H1 (cell line): ENCODE results near the gene LIN28B. TPM values are rescaled to one million over a fixed set of nuclear protein-coding genes. Genes with fewer than 3 reads are reported as not detected.

ENCODE experiments used
- CTCF ChIA-PET: fragments of 300-600 bp; sonication (Branson Sonifier 250); formaldehyde crosslinking; loops from one replicate; lab custom pipeline; 2021; ENCODE audit not compliant: partially characterized antibody; lab: Charles Lee
- POLR2A ChIA-PET: fragments of 300-600 bp; sonication (Branson Sonifier 250); formaldehyde crosslinking; loops from one replicate; lab custom pipeline; 2021; ENCODE audit warnings: inconsistent platforms; ENCODE audit not compliant: partially characterized antibody; lab: Charles Lee
- DNase-seq, 2 experiments: peaks; one replicate each; pipeline versions ENCODE4 v3.0.0 to v3.0.0-alpha.2; 2010 to 2022; ENCODE audit warnings: low spot score in 2 of 2, low read depth in 1 of 2, mixed read lengths in 1 of 2
- FAIRE-seq: peaks from 2 replicates; lab custom pipeline; 2011; peaks lifted over from hg19 to GRCh38; lab: Jason Lieb, UNC
- H2AFZ ChIP-seq: 2 replicates; pipeline ENCODE4 v1.8.1; 2012; ENCODE audit warnings: low read length, inconsistent platforms
- H2AK5ac ChIP-seq: 2 replicates; pipeline ENCODE4 v1.6.1; 2013; ENCODE audit warnings: low read depth, low read length
- H2BK120ac ChIP-seq: replicated peaks from 2 replicates; pipeline ENCODE3; 2013; ENCODE audit warnings: low read depth, low read length, inconsistent platforms
- H2BK12ac ChIP-seq: 2 replicates; pipeline ENCODE4 v1.6.1; 2013; ENCODE audit warnings: low read depth, low read length
- H2BK15ac ChIP-seq: 2 replicates; pipeline ENCODE4 v1.6.1; 2013; ENCODE audit warnings: low read length
- H2BK20ac ChIP-seq: 2 replicates; pipeline ENCODE4 v1.6.1; 2013; ENCODE audit warnings: low read length
- H2BK5ac ChIP-seq: 2 replicates; pipeline ENCODE4 v1.6.1; 2013; ENCODE audit warnings: low read depth, low read length
- H3K14ac ChIP-seq: 2 replicates; pipeline ENCODE4 v1.6.1; 2013; ENCODE audit warnings: inconsistent platforms; ENCODE audit not compliant: insufficient read length
- H3K18ac ChIP-seq: 2 replicates; pipeline ENCODE4 v1.6.1; 2013; ENCODE audit warnings: low read length; ENCODE audit errors: extremely low read depth
- H3K23ac ChIP-seq: 2 replicates; pipeline ENCODE4 v1.6.1; 2013; ENCODE audit warnings: inconsistent platforms; ENCODE audit not compliant: insufficient read length
- H3K23me2 ChIP-seq: 2 replicates; pipeline ENCODE4 v1.6.1; 2013; ENCODE audit warnings: low read depth, low read length
- H3K27ac ChIP-seq: 2 replicates; pipeline ENCODE4 v1.6.1; 2011; ENCODE audit warnings: low read depth, low read length, inconsistent platforms
- H3K27me3 ChIP-seq, 4 experiments: replicated peaks in 1 of 4; 1 replicate in 1 of 4; 2 replicates in 3 of 4; pipeline versions ENCODE4 v1.6.1 to v1.8.1; 2011 to 2013; ENCODE audit warnings: low read length in 3 of 4, mild to moderate bottlenecking in 3 of 4, inconsistent platforms in 2 of 4, mixed read lengths in 2 of 4, moderate library complexity in 1 of 4; ENCODE audit not compliant: control insufficient read depth in 3 of 4, insufficient read depth in 3 of 4; ENCODE audit errors: extremely low read depth in 1 of 4
- H3K36me3 ChIP-seq, 4 experiments: 2 replicates each; pipeline versions ENCODE4 v1.6.1 to v1.8.1; 2011 to 2013; ENCODE audit warnings: mild to moderate bottlenecking in 4 of 4, low read length in 3 of 4, moderate library complexity in 2 of 4, control low read depth in 1 of 4, inconsistent platforms in 1 of 4; ENCODE audit not compliant: insufficient read depth in 4 of 4, control insufficient read depth in 2 of 4
- H3K4ac ChIP-seq: replicated peaks from 2 replicates; pipeline ENCODE3; 2013; ENCODE audit warnings: low read length, low read depth, mixed read lengths, inconsistent platforms; ENCODE audit not compliant: insufficient read length
- H3K4me1 ChIP-seq, 4 experiments: replicated peaks in 1 of 4; 1 replicate in 1 of 4; 2 replicates in 3 of 4; pipeline versions ENCODE4 v1.6.1 to v1.8.1; 2011 to 2013; ENCODE audit warnings: low read length in 3 of 4, inconsistent platforms in 2 of 4, mixed read lengths in 1 of 4; ENCODE audit not compliant: insufficient read depth in 4 of 4, control insufficient read depth in 3 of 4
- H3K4me2 ChIP-seq, 2 experiments: 2 replicates each; pipeline versions ENCODE4 v1.6.1 to v1.8.1; 2011 to 2013; ENCODE audit warnings: low read depth in 2 of 2, low read length in 2 of 2, control low read depth in 1 of 2, inconsistent platforms in 1 of 2, mild to moderate bottlenecking in 1 of 2; ENCODE audit not compliant: insufficient read depth in 1 of 2
- H3K4me3 ChIP-seq, 4 experiments: fragments of 200-600, 300-600 bp in 1 of 4; sonication (generic), shearing (Covaris generic), sonication (Bioruptor Twin) in 1 of 4; 2 replicates each; pipeline versions ENCODE4 v1.5.1 to v1.8.1; 2011 to 2016; ENCODE audit warnings: low read length in 4 of 4, low read depth in 3 of 4, control low read depth in 2 of 4, inconsistent platforms in 2 of 4, mild to moderate bottlenecking in 2 of 4, mixed read lengths in 1 of 4, moderate library complexity in 1 of 4; ENCODE audit not compliant: insufficient read depth in 2 of 4; ENCODE audit errors: extremely low read depth in 1 of 4
- H3K56ac ChIP-seq: replicated peaks from 2 replicates; pipeline ENCODE3; 2013; ENCODE audit warnings: low read depth, mild to moderate bottlenecking, mixed read lengths, low read length, inconsistent platforms; ENCODE audit not compliant: insufficient read length
- H3K79me1 ChIP-seq: 2 replicates; pipeline ENCODE4 v1.6.1; 2013; ENCODE audit warnings: low read depth, low read length, control low read depth
- H3K79me2 ChIP-seq, 2 experiments: 2 replicates each; pipeline versions ENCODE4 v1.6.1 to v1.8.1; 2012 to 2013; ENCODE audit warnings: low read length in 2 of 2, mild to moderate bottlenecking in 2 of 2, inconsistent platforms in 1 of 2; ENCODE audit not compliant: insufficient read depth in 2 of 2, control insufficient read depth in 1 of 2
- H3K9ac ChIP-seq, 4 experiments: replicated peaks in 1 of 4; 1 replicate in 1 of 4; 2 replicates in 3 of 4; pipeline versions ENCODE4 v1.6.1 to v1.8.1; 2011 to 2013; ENCODE audit warnings: low read depth in 3 of 4, low read length in 3 of 4, control low read depth in 2 of 4, mild to moderate bottlenecking in 2 of 4, moderate library complexity in 2 of 4, inconsistent platforms in 1 of 4; ENCODE audit errors: extremely low read depth in 1 of 4
- H3K9me3 ChIP-seq, 2 experiments: 2 replicates each; pipeline versions ENCODE4 v1.6.1 to v1.8.1; 2012 to 2013; ENCODE audit warnings: mild to moderate bottlenecking in 2 of 2, moderate library complexity in 2 of 2, control low read depth in 1 of 2, inconsistent platforms in 1 of 2, low read depth in 1 of 2, low read length in 1 of 2, mixed read lengths in 1 of 2; ENCODE audit not compliant: insufficient read depth in 2 of 2
- H4K20me1 ChIP-seq, 2 experiments: replicated peaks in 1 of 2; 2 replicates each; pipeline versions ENCODE3 to v1.8.1; 2011 to 2013; ENCODE audit warnings: inconsistent platforms in 2 of 2, low read length in 2 of 2, mild to moderate bottlenecking in 1 of 2; ENCODE audit not compliant: insufficient read depth in 2 of 2, control insufficient read depth in 1 of 2
- H4K5ac ChIP-seq: 2 replicates; pipeline ENCODE4 v1.6.1; 2013; ENCODE audit warnings: low read length, low read depth, mixed read lengths, inconsistent platforms; ENCODE audit not compliant: insufficient read length
- H4K8ac ChIP-seq: 2 replicates; pipeline ENCODE4 v1.8.0; 2013; ENCODE audit warnings: mild to moderate bottlenecking, moderate library complexity, low read length, inconsistent platforms; ENCODE audit not compliant: insufficient read depth; ENCODE audit errors: extremely low read depth
- H4K91ac ChIP-seq: replicated peaks from 2 replicates; pipeline ENCODE3; 2013; ENCODE audit warnings: low read length, mixed read lengths, inconsistent platforms; ENCODE audit not compliant: insufficient read length
- CEBPB ChIP-seq: IDR thresholded peaks from 2 replicates; pipeline ENCODE4 v1.6.1; 2012; ENCODE audit warnings: low read depth, low read length
- FOSL1 ChIP-seq: IDR thresholded peaks from 2 replicates; pipeline ENCODE4 v1.6.1; 2011; ENCODE audit warnings: mild to moderate bottlenecking, low read depth, low read length, moderate library complexity; ENCODE audit not compliant: insufficient read depth
- KDM4A ChIP-seq: IDR thresholded peaks from one replicate; pipeline ENCODE4 v1.7.1; 2012; ENCODE audit warnings: low read depth, mild to moderate bottlenecking, moderate library complexity, low read length, inconsistent platforms; ENCODE audit not compliant: severe bottlenecking
- polyA plus RNA-seq, 7 experiments: library from polyadenylated mRNA; depleted of rRNA in 3 of 7; stranded (reverse) in 5 of 7; unstranded in 2 of 7; fragments of >200 nt in 5 of 7; fragments of 200-250 nt in 2 of 7; gene quantifications; 1 replicate in 5 of 7; 2 replicates in 1 of 7; 4 replicates in 1 of 7; pipeline versions ENCODE4 v1.2.1 to v1.2.3, GENCODE V29; 2011 to 2013; ENCODE audit warnings: missing spikeins in 2 of 7, mixed read lengths in 2 of 7
- total RNA-seq: library from RNA; stranded (reverse); fragmentation: NEBNext Ultra II Directional; extraction: Animal tissue kit (Norgen Biotek cat#: 25700); gene quantifications from 2 replicates; pipeline ENCODE4 v1.2.1, GENCODE V29; 2021

LIN28B gene
- total and polyA plus RNA-seq, 2 of the 8 experiments (the other 6 are each of a cell fraction or from before 2014, with no cell fraction given): 27.4 to 94.7 TPM

GRCh38 chr6:105035299-105035698 is 78.4 kb downstream of the LIN28B start:
- H4K5ac ChIP-seq: no peak overlapping the region
- no peak overlapping the region for H3K56ac ChIP-seq
- no peak overlapping the region for H2AK5ac ChIP-seq
- H2BK20ac ChIP-seq: no peak overlapping the region
- POLR2A ChIA-PET: interaction anchor here (1.3 to 1.8 kb wide), 2 partner anchors 10 to 78 kb away, joined by 3 to 5 read pairs; no protein-coding TSS in a partner anchor
- H3K36me3 ChIP-seq: no peaks in the 10 kb centered on the region; a peak in 2 of 8 replicates
- CTCF ChIA-PET: interaction anchor here (1.1 kb wide), 1 partner anchor 23 kb away, joined by 3 read pairs; no protein-coding TSS in a partner anchor
- FAIRE-seq (no peak), DNase-seq (no peak)
- H3K4me2 ChIP-seq: no peak overlapping the region
- H3K23me2 ChIP-seq: no peaks in the 10 kb centered on the region
- no peak overlapping the region for H2BK5ac ChIP-seq
- H2BK15ac ChIP-seq: no peak overlapping the region
- H3K4ac ChIP-seq: no peak overlapping the region
- H3K27me3 ChIP-seq: no peaks in the 10 kb centered on the region
- no peak overlapping the region for H3K27ac ChIP-seq
- no peaks in the 10 kb centered on the region for H4K20me1 ChIP-seq
- peaks cover 0 to 15% (median 4%) of the 10 kb centered on the region in 4 experiments; a peak in 2 of 7 replicates for H3K4me1 ChIP-seq
- H2BK12ac ChIP-seq: no peak overlapping the region
- H3K79me2 ChIP-seq: peaks cover 0 to 67% of the 10 kb centered on the region in 2 experiments; a peak in 2 of 4 replicates
- H4K91ac ChIP-seq: no peak overlapping the region
- no peak overlapping the region for H4K8ac ChIP-seq
- H3K14ac ChIP-seq: no peak overlapping the region
- H3K9ac ChIP-seq: no peak overlapping the region
- no peak overlapping the region for H3K18ac ChIP-seq
- no peak overlapping the region for H3K23ac ChIP-seq
- no peak overlapping the region for H3K4me3 ChIP-seq
- no peak overlapping the region for H2BK120ac ChIP-seq
- no peak overlapping the region for H2AFZ ChIP-seq
- TF ChIP-seq FOSL1 (no peak), CEBPB (no peak), KDM4A (no peak)
- H3K9me3 ChIP-seq: no peaks in the 10 kb centered on the region
- no peaks in the 10 kb centered on the region for H3K79me1 ChIP-seq
